Fibroblast of the aortic adventitia (primary cell): ENCODE measurements around the gene ALOX15B. TPM values are rescaled to one million over a fixed set of nuclear protein-coding genes. Genes with fewer than 3 reads are reported as not detected.

Experiments
- DNase-seq: peaks from one replicate; pipeline ENCODE4 v3.0.0-alpha.2; 2010; ENCODE audit warnings: low read depth
- H3K4me3 ChIP-seq: 2 replicates; pipeline ENCODE4 v1.5.1; 2011; ENCODE audit warnings: low read depth, mild to moderate bottlenecking, control low read depth, low read length, moderate library complexity
- CTCF ChIP-seq: IDR thresholded peaks from 2 replicates; pipeline ENCODE4 v1.5.1; 2011; ENCODE audit warnings: mild to moderate bottlenecking, low read length, control low read depth, inconsistent platforms; ENCODE audit not compliant: insufficient read depth
- total RNA-seq: library from RNA; depleted of rRNA; stranded (reverse); fragments of >200 nt; gene quantifications from 2 replicates; pipeline ENCODE4 v1.2.3, GENCODE V29; 2012; ENCODE audit warnings: low replicate concordance

ALOX15B gene
- total RNA-seq, 1 donor, result not detected

DNA sequence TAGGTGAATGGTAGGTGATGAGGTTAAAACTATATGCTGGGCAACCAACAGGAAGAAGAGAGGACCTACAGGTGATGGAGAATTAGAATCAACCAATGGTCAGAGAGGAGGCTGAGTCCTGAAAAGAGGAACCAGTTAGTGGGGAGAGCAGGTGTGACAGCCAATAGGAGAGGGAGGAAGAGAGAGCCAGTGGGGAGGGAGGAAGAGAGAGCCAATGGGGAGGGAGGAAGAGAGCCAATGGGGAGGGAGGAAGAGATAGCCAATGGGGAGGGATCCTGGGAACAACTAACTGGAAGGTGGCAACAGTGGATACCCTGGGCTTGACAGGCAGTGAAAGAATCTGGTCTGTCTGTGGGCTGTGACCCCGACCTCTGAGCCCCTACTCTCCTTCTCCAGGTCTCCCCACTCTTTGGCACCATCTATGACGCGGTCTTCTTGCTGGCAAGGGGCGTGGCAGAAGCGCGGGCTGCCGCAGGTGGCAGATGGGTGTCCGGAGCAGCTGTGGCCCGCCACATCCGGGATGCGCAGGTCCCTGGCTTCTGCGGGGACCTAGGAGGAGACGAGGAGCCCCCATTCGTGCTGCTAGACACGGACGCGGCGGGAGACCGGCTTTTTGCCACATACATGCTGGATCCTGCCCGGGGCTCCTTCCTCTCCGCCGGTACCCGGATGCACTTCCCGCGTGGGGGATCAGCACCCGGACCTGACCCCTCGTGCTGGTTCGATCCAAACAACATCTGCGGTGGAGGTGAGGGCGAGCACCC is 32.7 kb upstream of the ALOX15B start:
- no peak for TF ChIP-seq CTCF
- no peak for DNase-seq
- no peak overlapping the region for H3K4me3 ChIP-seq

DNA sequence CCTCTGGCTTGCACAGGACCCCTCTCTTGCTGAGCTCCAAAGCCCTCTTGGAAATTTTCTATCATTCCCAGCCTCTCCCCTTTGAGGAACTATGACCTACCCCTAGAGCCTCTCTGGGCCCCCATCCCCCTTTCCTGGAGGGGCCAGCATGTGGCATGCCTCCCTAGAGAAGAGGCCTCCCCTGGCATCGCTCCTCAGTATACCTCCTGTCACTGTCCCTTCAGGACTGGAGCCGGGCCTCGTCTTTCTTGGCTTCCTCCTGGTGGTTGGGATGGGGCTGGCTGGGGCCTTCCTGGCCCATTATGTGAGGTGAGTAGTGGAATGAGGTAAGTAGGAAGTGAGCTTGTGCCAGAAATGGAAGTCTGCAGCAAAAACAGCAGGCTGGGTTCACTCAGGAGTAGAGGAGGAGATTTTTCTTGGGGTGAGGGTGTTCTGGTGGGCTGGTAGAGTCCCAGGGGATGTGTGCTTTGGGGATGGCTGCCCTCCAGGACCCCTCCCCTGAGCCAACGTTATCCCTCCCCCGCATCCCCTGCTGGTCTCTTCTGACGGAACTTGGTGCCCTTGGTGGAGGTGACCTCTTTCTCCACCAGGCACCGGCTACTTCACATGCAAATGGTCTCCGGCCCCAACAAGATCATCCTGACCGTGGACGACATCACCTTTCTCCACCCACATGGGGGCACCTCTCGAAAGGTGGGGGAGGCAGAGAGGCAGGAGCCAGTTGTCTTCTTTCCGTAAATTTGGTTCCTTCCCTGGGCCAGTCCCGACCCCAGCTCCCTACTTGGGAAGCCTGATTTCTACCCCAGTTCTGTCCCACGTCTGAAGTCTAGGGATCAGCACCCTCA is 31.8 kb upstream of the ALOX15B start:
- TF ChIP-seq CTCF, result no peak
- no peak overlapping the region for H3K4me3 ChIP-seq
- DNase-seq, result no peak

GRCh38 chr17:8007836-8008235 is 31.0 kb upstream of the ALOX15B start:
- no peak for TF ChIP-seq CTCF
- no peak overlapping the region for H3K4me3 ChIP-seq
- DNase-seq, result no peak

GRCh38 chr17:8012045-8012580 is 26.7 kb upstream of the ALOX15B start:
- DNase-seq, result no peak
- H3K4me3 ChIP-seq, result no peak overlapping the region
- no peak for TF ChIP-seq CTCF

DNA sequence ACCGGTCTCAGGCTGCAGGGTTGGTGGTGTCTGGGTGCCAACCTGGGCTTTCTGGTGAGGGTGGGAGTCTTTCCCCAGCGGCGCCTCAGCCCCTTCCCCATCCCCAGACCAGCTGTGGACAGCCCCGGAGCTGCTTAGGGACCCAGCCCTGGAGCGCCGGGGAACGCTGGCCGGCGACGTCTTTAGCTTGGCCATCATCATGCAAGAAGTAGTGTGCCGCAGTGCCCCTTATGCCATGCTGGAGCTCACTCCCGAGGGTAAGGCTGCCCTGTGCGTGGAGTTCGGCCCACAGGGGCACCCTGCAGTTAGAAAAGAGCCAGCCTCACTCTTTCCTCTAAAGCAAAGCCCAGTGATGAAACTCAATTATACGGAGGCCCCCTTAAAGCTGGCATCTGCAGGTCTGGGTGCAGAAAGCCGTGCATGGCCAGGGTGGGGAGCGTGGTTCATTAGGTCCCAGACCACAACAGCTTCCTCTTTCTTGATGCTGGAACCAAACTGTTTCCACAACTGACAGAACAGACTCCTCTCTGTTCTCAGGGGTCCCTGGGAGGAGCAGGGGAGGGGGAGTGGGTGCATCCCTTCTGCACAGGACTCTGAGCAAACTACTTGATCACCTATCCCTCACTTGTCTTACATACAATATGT is 25.7 kb upstream of the ALOX15B start:
- DNase-seq, result no peak
- no peak for TF ChIP-seq CTCF
- no peak overlapping the region for H3K4me3 ChIP-seq

DNA sequence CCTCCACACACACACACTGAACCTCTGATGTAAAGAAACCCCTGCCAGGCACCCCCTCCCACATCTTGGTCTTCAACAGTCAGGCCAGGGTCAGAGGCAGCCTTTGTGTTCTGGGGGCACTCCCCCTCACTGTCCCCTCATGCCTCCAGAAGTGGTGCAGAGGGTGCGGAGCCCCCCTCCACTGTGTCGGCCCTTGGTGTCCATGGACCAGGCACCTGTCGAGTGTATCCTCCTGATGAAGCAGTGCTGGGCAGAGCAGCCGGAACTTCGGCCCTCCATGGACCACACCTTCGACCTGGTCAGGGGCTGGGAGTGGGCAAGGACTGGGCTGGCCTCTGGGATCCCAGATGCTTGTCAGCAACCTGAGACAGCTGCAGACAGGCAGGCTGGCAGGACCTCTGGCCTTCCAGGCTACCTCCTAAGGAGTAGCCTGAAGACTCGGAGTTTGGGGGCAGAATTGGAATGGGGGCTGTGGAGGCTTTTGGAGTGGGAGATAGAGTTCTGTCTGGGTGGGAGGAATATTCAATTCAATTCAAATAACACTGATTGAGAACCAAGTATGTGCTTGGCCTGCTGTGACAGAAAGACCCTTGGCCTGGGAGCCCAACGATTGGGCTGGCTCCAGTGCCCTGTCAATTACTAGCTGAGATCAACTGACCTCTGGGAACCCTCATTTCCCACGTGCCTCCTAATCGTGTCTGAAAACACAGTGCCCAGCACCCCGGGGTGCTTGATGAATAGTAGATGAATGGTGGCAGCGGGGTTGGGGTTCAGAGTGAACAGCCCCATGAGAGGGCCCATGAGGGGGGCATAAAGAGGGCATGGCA is 24.9 kb upstream of the ALOX15B start:
- no peak for TF ChIP-seq CTCF
- no peak for DNase-seq
- no peak overlapping the region for H3K4me3 ChIP-seq
